Stomach (tissue), 9 donors: ENCODE data around the gene FNBP1L. TPM values are rescaled to one million over a fixed set of nuclear protein-coding genes. Genes with fewer than 3 reads are reported as not detected.

Experiments
- DNase-seq, 2 donors: peaks; one replicate each; pipeline versions ENCODE4 v3.0.0 to v3.0.0-alpha.2; 2013 to 2019
- H3K27ac ChIP-seq, 5 donors: fragments of 200-600 bp in 4 of 5; sonication (generic) in 4 of 5; one replicate each; pipeline ENCODE4 v1.5.1; 2013 to 2019; ENCODE audit warnings: mild to moderate bottlenecking in 1 of 5, moderate library complexity in 1 of 5
- H3K27me3 ChIP-seq, 3 donors: fragments of 200-600 bp; sonication (generic); one replicate each; pipeline ENCODE4 v1.5.1; 2017 to 2019; ENCODE audit warnings: mixed run types in 1 of 3
- H3K36me3 ChIP-seq, 4 donors: fragments of 200-600 bp; sonication (generic); 1 replicate in 3 of 4; 2 replicates in 1 of 4; pipeline ENCODE4 v1.5.1; 2016 to 2019
- H3K4me1 ChIP-seq, 4 donors: fragments of 200-600 bp; sonication (generic); one replicate each; pipeline ENCODE4 v1.5.1; 2016 to 2019
- H3K4me3 ChIP-seq, 4 donors: fragments of 200-600 bp; sonication (generic) in 3 of 4; one replicate each; pipeline ENCODE4 v1.5.1; 2016 to 2019; ENCODE audit warnings: mild to moderate bottlenecking in 1 of 4
- H3K9me3 ChIP-seq, 4 donors: fragments of 200-600 bp; sonication (generic); one replicate each; pipeline ENCODE4 v1.5.1; 2016 to 2019
- CTCF ChIP-seq, 7 experiments: fragments of 450-650 bp in 4 of 7; fragments of 200-600 bp in 3 of 7; sonication (generic) in 3 of 7; IDR thresholded peaks; one replicate each; pipeline ENCODE4 v1.5.1; 2016 to 2019; ENCODE audit warnings: antibody characterized with exemption in 7 of 7, control low read depth in 2 of 7, mild to moderate bottlenecking in 1 of 7
- EP300 ChIP-seq: sonication (generic); formaldehyde crosslinking; IDR thresholded peaks from one replicate; pipeline ENCODE4 v1.6.1; 2017; ENCODE audit warnings: antibody characterized with exemption
- POLR2A ChIP-seq, 4 donors: fragments of 450-650 bp; IDR thresholded peaks; one replicate each; pipeline ENCODE4 v1.6.1; 2016; ENCODE audit warnings: antibody characterized with exemption in 4 of 4, control low read depth in 2 of 4, mild to moderate bottlenecking in 1 of 4, moderate library complexity in 1 of 4
- POLR2AphosphoS5 ChIP-seq, 3 donors: sonication (generic); formaldehyde crosslinking; IDR thresholded peaks; one replicate each; pipeline ENCODE4 v1.6.1; 2016; ENCODE audit warnings: antibody characterized with exemption in 3 of 3
- WGBS, 5 donors: extraction: QIAGEN DNeasy Blood & Tissue Kit in 3 of 5; methylation state at CpG; one replicate each; pipeline versions ENCODE4 v1.1.5 to v1.1.7; 2013 to 2018; 5-methylcytosine and 5-hydroxymethylcytosine counted together
- intact Hi-C: fragments of 100-400 bp; cut with DNase I; formaldehyde crosslinking; loops from one replicate; pipeline ENCODE4 v1.15.1; 2023; ENCODE audit warnings: low total_unique reads
- polyA plus RNA-seq, 3 donors: library from polyadenylated mRNA; stranded (reverse); fragments of 200-250 nt; gene quantifications; one replicate each; pipeline ENCODE4 v1.2.3, GENCODE V29; 2013
- total RNA-seq, 5 donors: library from RNA; depleted of rRNA; stranded (reverse); fragments of >200 nt; gene quantifications; one replicate each; pipeline versions ENCODE4 v1.1.0 to v1.2.3, GENCODE V29; 2014 to 2016
- donor health status: healthy with polysubstance abuse.
- donor health status: Bipolar disorder and iron deficiency.
- donor health status: healthy.

The FNBP1L gene
- total and polyA plus RNA-seq, 8 donors = 9.2 to 74.0 (median 29.2) TPM

- Histone ChIP-seq H3K9me3 (no peaks in the 10 kb centered on the region), H3K27me3 (no peaks in the 10 kb centered on the region), H3K27ac (peak overlapping the region in 2 of 5 donors; percentile 1 to 14), H3K4me3 (no peak overlapping the region), H3K36me3 (peaks cover 34 to 76% (median 63%) of the 10 kb centered on the region in 4 donors), H3K4me1 (peaks cover 19 to 53% (median 38%) of the 10 kb centered on the region in 4 donors)
- DNase-seq = peak in 1 of 2 donors; percentile 62
- TF ChIP-seq POLR2A (IDR thresholded peaks at IDR 0.05) (no peak), POLR2AphosphoS5 (IDR thresholded peaks at IDR 0.05) (no peak), CTCF (IDR thresholded peaks at IDR 0.05) (no peak), EP300 (no peak)
- WGBS, 5 donors = 83 to 89% (median 86%) methylated on average over 7 to 10 of the region's 10 CpGs
- intact Hi-C loops = no loop called here
These were observed 127.8 kb downstream of the FNBP1L start for GRCh38 chr1:93575621-93576284.

- 60 to 73% (median 71%) methylated on average over 9 of the region's 9 CpGs for WGBS, 5 donors
- Histone ChIP-seq H3K27ac (peak overlapping the region in 3 of 5 donors; percentile 1 to 14 (median 13)), H3K36me3 (peaks cover 29 to 76% (median 63%) of the 10 kb centered on the region in 4 donors), H3K4me3 (no peak overlapping the region), H3K9me3 (no peaks in the 10 kb centered on the region), H3K27me3 (no peaks in the 10 kb centered on the region), H3K4me1 (peaks cover 20 to 59% (median 40%) of the 10 kb centered on the region in 4 donors)
- DNase-seq = peak in 1 of 2 donors; percentile 72
- intact Hi-C loops = no loop called here
- no peak for TF ChIP-seq CTCF (IDR thresholded peaks at IDR 0.05)
- TF ChIP-seq POLR2AphosphoS5 (IDR thresholded peaks at IDR 0.05) = no peak
- TF ChIP-seq POLR2A (IDR thresholded peaks at IDR 0.05) = no peak
- TF ChIP-seq EP300 = no peak
These were observed 128.4 kb downstream of the FNBP1L start for GRCh38 chr1:93576346-93576745.

- H3K27ac ChIP-seq = peak overlapping the region in 2 of 5 donors; percentile 1 to 13
- H3K4me3 ChIP-seq = no peak overlapping the region
- no peaks in the 10 kb centered on the region for H3K27me3 ChIP-seq
- 94 to 100% (median 97%) methylated on average over 2 of the region's 2 CpGs for WGBS, 5 donors
- H3K4me1 ChIP-seq = peaks cover 20 to 63% (median 42%) of the 10 kb centered on the region in 4 donors
- DNase-seq = no peak
- H3K36me3 ChIP-seq = peaks cover 25 to 75% (median 62%) of the 10 kb centered on the region in 4 donors
- H3K9me3 ChIP-seq = no peaks in the 10 kb centered on the region
- intact Hi-C loops = no loop called here
- TF ChIP-seq CTCF (IDR thresholded peaks at IDR 0.05) (no peak), POLR2AphosphoS5 (IDR thresholded peaks at IDR 0.05) (no peak), POLR2A (IDR thresholded peaks at IDR 0.05) (no peak), EP300 (no peak)
These were observed 128.8 kb downstream of the FNBP1L start for GRCh38 chr1:93576746-93577145.

DNA sequence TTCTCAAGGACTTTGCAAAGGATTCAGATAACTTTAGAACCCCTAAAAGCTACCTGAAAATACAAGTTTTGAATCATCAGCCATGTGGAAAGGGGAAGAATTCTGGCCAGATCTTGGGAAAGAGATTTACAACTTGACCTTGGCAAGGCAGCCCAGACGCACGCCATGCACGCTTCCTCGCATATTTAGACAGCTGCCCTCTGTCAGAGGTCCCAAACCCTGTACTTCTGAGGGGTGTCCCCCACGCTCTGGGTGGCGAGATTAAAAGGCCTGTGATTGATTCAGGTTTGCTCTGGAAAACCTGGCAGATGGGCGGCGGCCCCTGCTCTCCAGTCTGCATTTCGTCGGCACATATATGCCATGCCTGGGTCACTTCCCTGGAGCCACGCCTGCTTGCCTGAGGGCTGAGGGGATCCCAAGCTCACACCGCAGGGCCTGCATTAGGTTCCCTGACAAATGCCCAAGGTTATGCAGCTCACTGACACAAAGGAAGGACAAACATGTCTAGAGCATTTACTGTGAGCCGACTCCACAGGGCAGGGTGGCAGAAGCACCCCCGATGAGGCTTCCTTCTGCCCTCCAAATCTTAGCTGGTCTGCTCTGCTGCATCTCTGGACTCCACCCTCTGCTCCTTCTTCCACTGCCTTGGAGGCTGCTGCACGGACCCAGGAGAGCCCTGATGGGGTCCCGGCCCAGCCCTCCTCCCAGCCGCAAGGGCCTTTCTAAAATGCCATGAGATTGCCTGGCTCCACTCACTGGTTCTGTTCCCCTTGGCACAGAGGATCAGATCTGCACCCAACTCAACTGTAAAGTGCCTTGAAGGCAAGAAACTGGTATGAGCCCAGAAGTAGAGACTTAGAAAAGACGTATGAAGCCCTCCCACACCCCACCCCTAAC is 129.9 kb downstream of the FNBP1L start:
- Histone ChIP-seq H3K27ac (peak overlapping the region in 4 of 5 donors; percentile 2 to 24 (median 12)), H3K27me3 (no peaks in the 10 kb centered on the region), H3K36me3 (peaks cover 28 to 75% (median 62%) of the 10 kb centered on the region in 4 donors), H3K9me3 (no peaks in the 10 kb centered on the region), H3K4me3 (no peak overlapping the region), H3K4me1 (peaks cover 26 to 74% (median 50%) of the 10 kb centered on the region in 4 donors)
- no peak for TF ChIP-seq POLR2AphosphoS5 (IDR thresholded peaks at IDR 0.05)
- TF ChIP-seq CTCF (IDR thresholded peaks at IDR 0.05) = no peak
- TF ChIP-seq EP300 = no peak
- TF ChIP-seq POLR2A (IDR thresholded peaks at IDR 0.05) = no peak
- DNase-seq = peak in 1 of 2 donors; percentile 32
- WGBS, 5 donors = 54 to 66% (median 60%) methylated on average over 11 to 18 of the region's 18 CpGs
- intact Hi-C loops = no loop called here
